ENCODE results near the gene FOXO3. TPM values are rescaled to one million over a fixed set of nuclear protein-coding genes. Genes with fewer than 3 reads are reported as not detected.
A peak's percentile ranks its signal among the peaks of the same experiment; 100 is the strongest.

The FOXO3 gene
- polyA plus RNA-seq, 1 of the 3 experiments (the other 2 are of a cell fraction) = 8.1 TPM

DNA sequence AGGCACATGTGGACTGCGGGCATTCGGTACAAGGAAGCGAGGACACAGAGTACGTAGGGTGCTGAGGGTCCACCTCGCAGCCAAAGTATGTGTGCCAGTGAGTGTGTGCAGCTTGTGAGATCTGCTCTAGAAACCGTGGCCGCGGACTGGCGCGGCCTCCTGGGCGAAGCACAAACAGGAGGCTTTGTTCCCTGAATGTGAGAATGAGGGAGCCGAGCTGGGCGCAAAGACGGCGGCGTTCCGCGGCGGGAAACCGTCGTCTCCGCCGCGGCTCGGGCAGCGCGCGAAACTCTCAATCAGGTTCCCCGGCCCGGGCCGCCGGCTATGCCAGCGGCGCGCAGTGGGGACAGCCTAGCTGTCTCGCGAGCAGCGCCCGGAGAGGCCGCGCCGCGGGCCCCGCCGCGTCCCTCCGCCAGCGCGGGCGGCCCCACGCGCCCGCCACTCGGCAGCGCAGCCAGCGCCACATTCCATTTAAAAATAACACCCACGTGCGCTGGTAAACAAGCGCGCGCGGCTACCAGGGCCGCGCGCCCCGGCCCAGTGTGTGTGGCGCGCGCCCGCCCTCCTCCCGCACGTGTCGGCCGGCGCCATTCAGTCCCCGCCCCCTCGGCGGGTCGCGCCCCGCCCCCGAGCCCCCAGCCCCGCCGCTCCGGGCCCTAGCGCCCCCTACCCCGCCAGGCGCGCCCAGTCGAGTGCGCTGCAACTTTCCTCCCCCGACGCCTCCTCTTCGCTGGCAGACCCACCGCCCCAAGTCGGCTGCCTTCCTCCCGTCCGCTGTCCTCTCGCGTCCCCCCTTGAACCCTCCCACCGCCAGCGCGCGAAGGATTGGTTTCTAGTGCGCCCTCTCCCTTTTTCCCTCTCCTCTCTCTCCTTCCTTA, 3.0 kb upstream of the FOXO3 start:
- peak overlapping the region; percentile 85 for H3K9ac ChIP-seq
- H3K4me1 ChIP-seq (ENCODE audit: control insufficient read depth in 1 of 2, insufficient read depth in 2 of 2, low read depth in 1 of 2, low read length in 1 of 2) = peaks cover 0 to 13% of the 10 kb centered on the region in 2 experiments; a peak in 2 of 4 replicates
- H3K36me3 ChIP-seq (replicated peaks in 1 of 2; ENCODE audit: control insufficient read depth in 1 of 2, insufficient read depth in 2 of 2, low read length in 1 of 2) = no peaks in the 10 kb centered on the region
- DNase-seq = peak; percentile 94
- H3K9me3 ChIP-seq = no peaks in the 10 kb centered on the region
- peak overlapping the region; percentile 70 to 91 for H3K4me3 ChIP-seq (ENCODE audit: low read depth in 2 of 2, low read length in 1 of 2)
- H4K20me1 ChIP-seq (ENCODE audit: insufficient read depth) = peaks cover 10% of the 10 kb centered on the region; the same call in 1 of the 2 replicates
- WGBS (ENCODE audit: low lambda C conversion rate) = 10% methylated on average over 24 of the region's 105 CpGs
- TF ChIP-seq MAX (IDR thresholded peaks at IDR 0.05; ENCODE audit: low read depth) (peak; percentile 91), MXI1 (IDR thresholded peaks at IDR 0.05; ENCODE audit: low read depth, low read length) (peak; percentile 95)
- TF ChIP-seq, protein P1, sequence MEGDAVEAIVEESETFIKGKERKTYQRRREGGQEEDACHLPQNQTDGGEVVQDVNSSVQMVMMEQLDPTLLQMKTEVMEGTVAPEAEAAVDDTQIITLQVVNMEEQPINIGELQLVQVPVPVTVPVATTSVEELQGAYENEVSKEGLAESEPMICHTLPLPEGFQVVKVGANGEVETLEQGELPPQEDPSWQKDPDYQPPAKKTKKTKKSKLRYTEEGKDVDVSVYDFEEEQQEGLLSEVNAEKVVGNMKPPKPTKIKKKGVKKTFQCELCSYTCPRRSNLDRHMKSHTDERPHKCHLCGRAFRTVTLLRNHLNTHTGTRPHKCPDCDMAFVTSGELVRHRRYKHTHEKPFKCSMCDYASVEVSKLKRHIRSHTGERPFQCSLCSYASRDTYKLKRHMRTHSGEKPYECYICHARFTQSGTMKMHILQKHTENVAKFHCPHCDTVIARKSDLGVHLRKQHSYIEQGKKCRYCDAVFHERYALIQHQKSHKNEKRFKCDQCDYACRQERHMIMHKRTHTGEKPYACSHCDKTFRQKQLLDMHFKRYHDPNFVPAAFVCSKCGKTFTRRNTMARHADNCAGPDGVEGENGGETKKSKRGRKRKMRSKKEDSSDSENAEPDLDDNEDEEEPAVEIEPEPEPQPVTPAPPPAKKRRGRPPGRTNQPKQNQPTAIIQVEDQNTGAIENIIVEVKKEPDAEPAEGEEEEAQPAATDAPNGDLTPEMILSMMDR (IDR thresholded peaks at IDR 0.05) = no peak; the same call in 1 of the 2 replicates
- peak overlapping the region; percentile 97 for H3K4me2 ChIP-seq
- ChIA-PET POLR2A (interaction anchor here (0.8 to 4.8 kb wide), 4 partner anchors 206 to 537 kb away, joined by 3 to 69 read pairs (median 4); partner anchors contain the start of genes ARMC2 and SESN1), CTCF (interaction anchor here (0.7 to 7.1 kb wide), 9 partner anchors 15 to 515 kb away, joined by 3 to 52 read pairs (median 6); partner anchors contain the start of gene ARMC2)
- no peaks in the 10 kb centered on the region for H3K27me3 ChIP-seq (ENCODE audit: insufficient read depth)
- peak overlapping the region; percentile 97 to 98 for H3K27ac ChIP-seq (ENCODE audit: low read depth in 2 of 2, low read length in 1 of 2)
- H3K79me2 ChIP-seq (ENCODE audit: insufficient read depth) = peaks cover 13% of the 10 kb centered on the region
- no peaks in the 10 kb centered on the region for H3K9me2 ChIP-seq
- peaks cover 6% of the 10 kb centered on the region for H3F3A ChIP-seq (replicated peaks; ENCODE audit: insufficient read depth)
- peak overlapping the region; percentile 94; the same call in 1 of the 2 replicates for H2AFZ ChIP-seq (ENCODE audit: low read depth)

GRCh38 chr6:108558372-108559096, 2.2 kb upstream of the FOXO3 start:
- H3K9ac ChIP-seq = peak overlapping the region; percentile 85
- peaks cover 0 to 3% of the 10 kb centered on the region in 2 experiments for H3K36me3 ChIP-seq (replicated peaks in 1 of 2; ENCODE audit: control insufficient read depth in 1 of 2, insufficient read depth in 2 of 2, low read length in 1 of 2)
- peak; percentile 89 for DNase-seq
- H3K4me2 ChIP-seq = peak overlapping the region; percentile 81
- H3K27me3 ChIP-seq (ENCODE audit: insufficient read depth) = no peaks in the 10 kb centered on the region
- H3K4me3 ChIP-seq (ENCODE audit: low read depth in 2 of 2, low read length in 1 of 2) = peak overlapping the region; percentile 91 to 96
- peaks cover 10% of the 10 kb centered on the region for H3F3A ChIP-seq (replicated peaks; ENCODE audit: insufficient read depth)
- H3K9me2 ChIP-seq = no peaks in the 10 kb centered on the region
- H3K9me3 ChIP-seq = 0 out of 2 replicates have a peak, but pooled peaks cover 3% of the 10 kb centered on the region
- WGBS (ENCODE audit: low lambda C conversion rate) = 1% methylated on average over 54 of the region's 58 CpGs
- H3K79me2 ChIP-seq (ENCODE audit: insufficient read depth) = peaks cover 21% of the 10 kb centered on the region
- peak overlapping the region; percentile 97 to 98 for H3K27ac ChIP-seq (ENCODE audit: low read depth in 2 of 2, low read length in 1 of 2)
- peak overlapping the region; percentile 90 for H2AFZ ChIP-seq (ENCODE audit: low read depth)
- CTCF ChIA-PET = interaction anchor here (0.7 to 7.1 kb wide), 9 partner anchors 15 to 515 kb away, joined by 3 to 52 read pairs (median 6); partner anchors contain the start of gene ARMC2
- peaks cover 17% of the 10 kb centered on the region; the same call in 1 of the 2 replicates for H4K20me1 ChIP-seq (ENCODE audit: insufficient read depth)
- POLR2A ChIA-PET = interaction anchor here (0.6 to 4.8 kb wide), 7 partner anchors 157 to 536 kb away, joined by 3 to 69 read pairs (median 3); partner anchors contain the start of genes ARMC2 and SESN1
- peaks cover 0 to 20% of the 10 kb centered on the region in 2 experiments; a peak in 2 of 4 replicates for H3K4me1 ChIP-seq (ENCODE audit: control insufficient read depth in 1 of 2, insufficient read depth in 2 of 2, low read depth in 1 of 2, low read length in 1 of 2)
- TF ChIP-seq USF1 (IDR thresholded peaks at IDR 0.05; ENCODE audit: borderline replicate concordance, low read depth) (peak; percentile 69; the same call in 1 of the 2 replicates), YY1 (IDR thresholded peaks at IDR 0.05; ENCODE audit: low read depth) (no peak), NFIC (IDR thresholded peaks at IDR 0.05; ENCODE audit: borderline replicate concordance) (no peak), TAF1 (IDR thresholded peaks at IDR 0.05; ENCODE audit: borderline replicate concordance, low read depth, low read length) (peak; percentile 65; the same call in 1 of the 2 replicates), POLR2AphosphoS5 (IDR thresholded peaks at IDR 0.05; ENCODE audit: low read depth, low read length) (no peak), EZH2phosphoT487 (IDR thresholded peaks at IDR 0.05; ENCODE audit: borderline replicate concordance, low read depth) (no peak), NRF1 (IDR thresholded peaks at IDR 0.05; ENCODE audit: low read depth, low read length) (0 out of 2 replicates have a peak, but pooled peaks have one; percentile 1), JUND (IDR thresholded peaks at IDR 0.05) (peak; percentile 54), USF2 (IDR thresholded peaks at IDR 0.05; ENCODE audit: borderline replicate concordance, low read depth, low read length) (0 out of 2 replicates have a peak, but pooled peaks have one; percentile 8), RAD21 (IDR thresholded peaks at IDR 0.05; ENCODE audit: low read length) (peak; percentile 29; the same call in 1 of the 2 replicates), RCOR1 (IDR thresholded peaks at IDR 0.05; ENCODE audit: low read length) (no peak), SIN3A (IDR thresholded peaks at IDR 0.05; ENCODE audit: borderline replicate concordance, low read depth, low read length) (peak; percentile 90; the same call in 1 of the 2 replicates)
- TF ChIP-seq, protein P2, sequence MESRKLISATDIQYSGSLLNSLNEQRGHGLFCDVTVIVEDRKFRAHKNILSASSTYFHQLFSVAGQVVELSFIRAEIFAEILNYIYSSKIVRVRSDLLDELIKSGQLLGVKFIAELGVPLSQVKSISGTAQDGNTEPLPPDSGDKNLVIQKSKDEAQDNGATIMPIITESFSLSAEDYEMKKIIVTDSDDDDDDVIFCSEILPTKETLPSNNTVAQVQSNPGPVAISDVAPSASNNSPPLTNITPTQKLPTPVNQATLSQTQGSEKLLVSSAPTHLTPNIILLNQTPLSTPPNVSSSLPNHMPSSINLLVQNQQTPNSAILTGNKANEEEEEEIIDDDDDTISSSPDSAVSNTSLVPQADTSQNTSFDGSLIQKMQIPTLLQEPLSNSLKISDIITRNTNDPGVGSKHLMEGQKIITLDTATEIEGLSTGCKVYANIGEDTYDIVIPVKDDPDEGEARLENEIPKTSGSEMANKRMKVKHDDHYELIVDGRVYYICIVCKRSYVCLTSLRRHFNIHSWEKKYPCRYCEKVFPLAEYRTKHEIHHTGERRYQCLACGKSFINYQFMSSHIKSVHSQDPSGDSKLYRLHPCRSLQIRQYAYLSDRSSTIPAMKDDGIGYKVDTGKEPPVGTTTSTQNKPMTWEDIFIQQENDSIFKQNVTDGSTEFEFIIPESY (IDR thresholded peaks at IDR 0.05; ENCODE audit: borderline replicate concordance, low read depth) = no peak

All from SK-N-SH (cell line).